Osteoblast (primary cell): ENCODE data around the gene MLANA. TPM values are rescaled to one million over a fixed set of nuclear protein-coding genes. Genes with fewer than 3 reads are reported as not detected.

Experiments used
- DNase-seq: peaks from one replicate; pipeline ENCODE4 v3.0.0; 2011; ENCODE audit warnings: low spot score, mixed read lengths; ENCODE audit not compliant: insufficient read length; ENCODE audit errors: missing footprints
- H2AFZ ChIP-seq: 2 replicates; pipeline ENCODE4 v1.6.0; 2011; ENCODE audit warnings: mild to moderate bottlenecking, low read length
- H3K27ac ChIP-seq: 2 replicates; pipeline ENCODE4 v1.5.1; 2011; ENCODE audit warnings: mild to moderate bottlenecking, low read depth, low read length, moderate library complexity
- H3K27me3 ChIP-seq: 2 replicates; pipeline ENCODE4 v1.6.0; 2012; ENCODE audit warnings: mild to moderate bottlenecking, control low read depth, inconsistent platforms, low read length, moderate library complexity; ENCODE audit not compliant: insufficient read depth
- H3K36me3 ChIP-seq: 2 replicates; pipeline ENCODE4 v1.5.1; 2011; ENCODE audit warnings: mild to moderate bottlenecking, low read length, control low read depth, moderate library complexity; ENCODE audit not compliant: insufficient read depth
- H3K4me1 ChIP-seq: 2 replicates; pipeline ENCODE4 v1.5.1; 2011; ENCODE audit warnings: mild to moderate bottlenecking, low read length, control low read depth, moderate library complexity; ENCODE audit not compliant: insufficient read depth
- H3K4me2 ChIP-seq: 2 replicates; pipeline ENCODE4 v1.6.0; 2011; ENCODE audit warnings: mild to moderate bottlenecking, low read length; ENCODE audit not compliant: insufficient read depth
- H3K4me3 ChIP-seq: fragments of 200-600 bp; sonication (generic); 3 replicates; pipeline ENCODE4 v1.5.1; 2012; ENCODE audit warnings: mild to moderate bottlenecking, low read length, inconsistent platforms; ENCODE audit not compliant: insufficient read depth
- H3K79me2 ChIP-seq: 2 replicates; pipeline ENCODE4 v1.6.0; 2012; ENCODE audit warnings: mild to moderate bottlenecking, low read length, control low read depth, inconsistent platforms; ENCODE audit not compliant: insufficient read depth
- H3K9me3 ChIP-seq: 2 replicates; pipeline ENCODE4 v1.5.1; 2011; ENCODE audit warnings: low read depth, low read length, control low read depth
- H4K20me1 ChIP-seq: 2 replicates; pipeline ENCODE4 v1.6.0; 2012; ENCODE audit warnings: mild to moderate bottlenecking, low read length, control low read depth; ENCODE audit not compliant: insufficient read depth
- total RNA-seq: library from RNA; depleted of rRNA; stranded (reverse); fragments of >200 nt; gene quantifications from 2 replicates; pipeline ENCODE4 v1.2.3, GENCODE V29; 2012
- TF ChIP-seq, protein P1 (sequence below): IDR thresholded peaks from 2 replicates; pipeline ENCODE4 v1.5.1; 2011; ENCODE audit warnings: mild to moderate bottlenecking, low read depth, low read length, moderate library complexity; ENCODE audit errors: extremely low read depth

MLANA gene
- total RNA-seq, 1 donor: not detected

DNA sequence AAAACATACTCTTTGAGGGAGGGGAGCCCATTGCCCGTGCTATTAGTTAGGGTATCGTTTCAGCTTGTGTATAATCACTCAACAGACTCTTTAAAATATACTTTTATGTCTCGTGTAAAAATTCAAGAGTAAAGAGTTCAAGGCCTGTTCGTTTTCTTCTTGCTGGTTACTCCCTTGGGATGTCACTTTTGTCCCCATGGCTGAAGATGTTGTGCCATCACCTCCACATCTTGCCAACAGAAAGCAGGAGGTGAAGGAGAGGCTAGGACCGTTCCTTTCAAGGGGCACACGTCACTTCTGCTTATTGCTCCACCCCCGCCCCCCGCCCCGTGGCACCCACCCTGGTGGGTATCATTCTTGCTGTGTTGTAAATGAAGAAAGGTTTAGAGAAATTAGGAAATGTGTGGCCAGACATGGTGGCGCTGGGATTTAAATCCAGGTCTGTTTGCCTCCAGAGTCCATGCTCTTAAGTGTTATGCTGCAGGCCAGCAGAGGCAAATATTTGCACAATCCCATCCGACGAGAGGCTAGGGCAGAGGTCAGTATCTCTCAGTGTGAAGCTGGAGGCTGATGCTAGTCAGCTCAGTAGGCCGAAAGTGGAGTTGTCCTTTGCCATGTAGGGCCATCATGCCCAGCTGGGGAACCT, 3.0 kb downstream of the MLANA start:
- no peak overlapping the region for H3K4me3 ChIP-seq
- no peaks in the 10 kb centered on the region for H3K36me3 ChIP-seq
- H3K27me3 ChIP-seq: peaks cover 22% of the 10 kb centered on the region
- H3K79me2 ChIP-seq: no peaks in the 10 kb centered on the region
- H3K4me1 ChIP-seq: no peaks in the 10 kb centered on the region
- H4K20me1 ChIP-seq: no peaks in the 10 kb centered on the region
- no peaks in the 10 kb centered on the region for H3K9me3 ChIP-seq
- DNase-seq: no peak
- no peak overlapping the region for H3K4me2 ChIP-seq
- no peak overlapping the region for H2AFZ ChIP-seq
- H3K27ac ChIP-seq: no peak overlapping the region
- TF ChIP-seq, protein P1, sequence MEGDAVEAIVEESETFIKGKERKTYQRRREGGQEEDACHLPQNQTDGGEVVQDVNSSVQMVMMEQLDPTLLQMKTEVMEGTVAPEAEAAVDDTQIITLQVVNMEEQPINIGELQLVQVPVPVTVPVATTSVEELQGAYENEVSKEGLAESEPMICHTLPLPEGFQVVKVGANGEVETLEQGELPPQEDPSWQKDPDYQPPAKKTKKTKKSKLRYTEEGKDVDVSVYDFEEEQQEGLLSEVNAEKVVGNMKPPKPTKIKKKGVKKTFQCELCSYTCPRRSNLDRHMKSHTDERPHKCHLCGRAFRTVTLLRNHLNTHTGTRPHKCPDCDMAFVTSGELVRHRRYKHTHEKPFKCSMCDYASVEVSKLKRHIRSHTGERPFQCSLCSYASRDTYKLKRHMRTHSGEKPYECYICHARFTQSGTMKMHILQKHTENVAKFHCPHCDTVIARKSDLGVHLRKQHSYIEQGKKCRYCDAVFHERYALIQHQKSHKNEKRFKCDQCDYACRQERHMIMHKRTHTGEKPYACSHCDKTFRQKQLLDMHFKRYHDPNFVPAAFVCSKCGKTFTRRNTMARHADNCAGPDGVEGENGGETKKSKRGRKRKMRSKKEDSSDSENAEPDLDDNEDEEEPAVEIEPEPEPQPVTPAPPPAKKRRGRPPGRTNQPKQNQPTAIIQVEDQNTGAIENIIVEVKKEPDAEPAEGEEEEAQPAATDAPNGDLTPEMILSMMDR: no peak

DNA sequence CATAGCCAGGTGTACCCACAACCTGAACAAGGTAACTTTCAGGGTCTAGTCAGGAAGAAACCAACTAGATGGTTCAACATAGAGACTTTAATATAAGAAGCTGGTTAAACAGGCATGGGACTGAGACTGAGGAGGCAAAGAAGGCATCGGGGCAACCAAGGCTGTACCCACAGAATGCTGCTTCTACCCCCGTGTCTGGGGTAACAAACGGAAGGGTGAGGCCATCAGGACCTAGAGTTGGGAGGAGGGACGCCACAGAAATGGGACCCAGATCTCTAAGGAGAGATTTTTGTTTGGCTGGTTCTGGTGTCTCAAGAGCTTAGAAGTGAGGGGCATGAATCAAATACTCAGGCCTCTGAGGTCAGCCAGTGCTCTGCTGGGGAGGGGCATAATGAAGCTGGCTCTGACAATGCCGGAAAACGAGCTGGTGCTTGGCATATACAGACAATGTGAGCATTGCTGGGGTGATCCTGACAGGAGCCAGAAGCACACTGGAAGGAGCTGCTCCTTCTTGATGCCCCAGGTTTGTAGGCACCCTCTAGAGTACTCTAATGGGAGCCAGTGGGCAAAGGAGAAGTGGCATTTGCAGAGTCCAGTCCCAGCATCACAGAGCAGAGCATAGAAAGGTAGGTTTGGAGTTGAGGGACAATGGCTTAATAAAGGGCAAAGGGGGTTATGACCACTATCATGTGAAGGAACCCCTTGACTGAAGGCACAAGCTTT, 3.7 kb downstream of the MLANA start:
- no peak overlapping the region for H3K4me3 ChIP-seq
- H3K9me3 ChIP-seq: no peaks in the 10 kb centered on the region
- DNase-seq: peak; percentile 26
- H4K20me1 ChIP-seq: no peaks in the 10 kb centered on the region
- no peak overlapping the region for H3K4me2 ChIP-seq
- no peaks in the 10 kb centered on the region for H3K4me1 ChIP-seq
- no peak overlapping the region for H2AFZ ChIP-seq
- H3K27ac ChIP-seq: no peak overlapping the region
- peaks cover 17% of the 10 kb centered on the region for H3K27me3 ChIP-seq
- H3K79me2 ChIP-seq: no peaks in the 10 kb centered on the region
- no peaks in the 10 kb centered on the region for H3K36me3 ChIP-seq
- TF ChIP-seq, protein P1: no peak

DNA sequence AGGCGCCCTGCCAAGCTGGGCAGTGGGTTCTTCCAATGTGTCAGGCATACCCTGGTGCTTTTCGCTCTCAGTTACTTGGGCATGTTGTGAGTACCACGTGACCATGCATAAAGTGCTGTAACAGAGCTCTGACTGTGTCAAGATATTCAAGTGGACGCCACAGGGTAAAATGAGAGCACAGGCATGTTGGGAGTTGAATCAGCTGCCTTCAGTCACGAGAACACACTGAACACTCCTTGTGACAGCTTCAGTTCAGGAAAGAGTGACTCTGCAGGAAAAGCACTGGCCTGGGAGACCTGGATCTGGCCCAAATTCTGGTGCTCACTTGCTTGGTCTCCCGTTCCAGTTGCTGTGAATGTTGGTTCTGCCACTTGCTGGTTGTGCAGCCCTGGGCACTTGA, 5.1 kb downstream of the MLANA start:
- no peak overlapping the region for H2AFZ ChIP-seq
- no peak overlapping the region for H3K4me2 ChIP-seq
- H3K4me1 ChIP-seq: no peaks in the 10 kb centered on the region
- H3K79me2 ChIP-seq: no peaks in the 10 kb centered on the region
- peaks cover 13% of the 10 kb centered on the region for H3K27me3 ChIP-seq
- no peak overlapping the region for H3K27ac ChIP-seq
- H4K20me1 ChIP-seq: no peaks in the 10 kb centered on the region
- no peak for DNase-seq
- H3K36me3 ChIP-seq: no peaks in the 10 kb centered on the region
- H3K9me3 ChIP-seq: no peaks in the 10 kb centered on the region
- TF ChIP-seq, protein P1: no peak
- no peak overlapping the region for H3K4me3 ChIP-seq

DNA sequence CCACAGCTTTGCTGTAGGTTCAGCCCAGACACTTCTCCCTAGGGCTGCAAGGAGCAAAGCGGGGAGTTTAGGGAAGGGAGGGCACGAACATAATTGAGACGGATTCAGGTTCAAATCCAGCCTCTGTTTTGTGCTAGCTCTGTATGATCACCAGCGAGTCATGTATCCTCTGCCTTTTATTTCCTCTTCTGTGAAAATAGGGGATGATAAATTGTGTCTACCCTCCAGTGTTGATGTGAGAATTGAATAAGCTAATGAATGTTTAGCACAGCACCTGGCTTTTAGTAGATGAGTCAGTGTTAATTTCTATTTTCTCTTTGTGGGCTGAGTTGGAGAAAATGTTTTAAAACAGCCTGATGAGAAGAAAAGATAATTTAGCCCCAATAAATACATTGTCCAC, 6.2 kb downstream of the MLANA start:
- H3K4me3 ChIP-seq: no peak overlapping the region

More for the DNA sequence above, 6.2 kb downstream of the MLANA start:
- H3K36me3 ChIP-seq: no peaks in the 10 kb centered on the region
- no peak for DNase-seq
- H3K79me2 ChIP-seq: no peaks in the 10 kb centered on the region
- H3K27ac ChIP-seq: no peak overlapping the region
- no peaks in the 10 kb centered on the region for H3K9me3 ChIP-seq
- no peaks in the 10 kb centered on the region for H4K20me1 ChIP-seq
- no peak overlapping the region for H2AFZ ChIP-seq
- no peaks in the 10 kb centered on the region for H3K4me1 ChIP-seq
- H3K27me3 ChIP-seq: peaks cover 2% of the 10 kb centered on the region
- TF ChIP-seq, protein P1: no peak
- H3K4me2 ChIP-seq: no peak overlapping the region
